Glutamatergic neuron (in vitro differentiated cells): ENCODE data around the gene HDGFL2. TPM values are rescaled to one million over a fixed set of nuclear protein-coding genes. Genes with fewer than 3 reads are reported as not detected.
A peak's percentile ranks its signal among the peaks of the same experiment; 100 is the strongest.

Experiments used
- DNase-seq: peaks from one replicate; pipeline ENCODE4 v3.0.0; 2022
- H3K27ac Mint-ChIP-seq: one replicate; pipeline ENCODE4 v1.8.0; 2020; ENCODE audit warnings: mild to moderate bottlenecking, mixed read lengths, inconsistent platforms; ENCODE audit not compliant: unreplicated experiment
- H3K27me3 Mint-ChIP-seq: one replicate; pipeline ENCODE4 v1.8.0; 2020; ENCODE audit warnings: mild to moderate bottlenecking, moderate library complexity, mixed read lengths, inconsistent platforms; ENCODE audit not compliant: unreplicated experiment
- H3K36me3 Mint-ChIP-seq: one replicate; pipeline ENCODE4 v1.8.0; 2020; ENCODE audit warnings: mild to moderate bottlenecking, mixed read lengths, inconsistent platforms; ENCODE audit not compliant: unreplicated experiment
- H3K4me1 Mint-ChIP-seq: one replicate; pipeline ENCODE4 v1.8.0; 2020; ENCODE audit warnings: mild to moderate bottlenecking, low read depth, mixed read lengths, inconsistent platforms; ENCODE audit not compliant: unreplicated experiment
- H3K4me3 Mint-ChIP-seq: one replicate; pipeline ENCODE4 v1.8.0; 2020; ENCODE audit warnings: mild to moderate bottlenecking, mixed read lengths, inconsistent platforms; ENCODE audit not compliant: unreplicated experiment
- H3K9me3 Mint-ChIP-seq: one replicate; pipeline ENCODE4 v1.8.0; 2020; ENCODE audit warnings: mild to moderate bottlenecking, moderate library complexity, mixed read lengths, inconsistent platforms; ENCODE audit not compliant: unreplicated experiment
- CTCF ChIP-seq: fragments of 200-600 bp; sonication (generic); IDR thresholded peaks from one replicate; pipeline ENCODE4 v1.5.0; 2021; ENCODE audit not compliant: partially characterized antibody, unreplicated experiment
- total RNA-seq: library from RNA; stranded (reverse); fragmentation: NEBNext Ultra II Directional; extraction: Animal tissue kit (Norgen Biotek cat#: 25700); gene quantifications from one replicate; pipeline ENCODE4 v1.2.1, GENCODE V29; 2021; ENCODE audit not compliant: unreplicated experiment

The HDGFL2 gene
- total RNA-seq, 1 donor from 2014 or later = 118 TPM

- no peak for DNase-seq
- peaks cover 6% of the 10 kb centered on the region for H3K9me3 Mint-ChIP-seq
- H3K36me3 Mint-ChIP-seq = no peaks in the 10 kb centered on the region
- H3K4me1 Mint-ChIP-seq = peaks cover 8% of the 10 kb centered on the region
- TF ChIP-seq CTCF = no peak
- peaks cover 6% of the 10 kb centered on the region for H3K27me3 Mint-ChIP-seq
- H3K27ac Mint-ChIP-seq = no peak overlapping the region
- no peak overlapping the region for H3K4me3 Mint-ChIP-seq
Measured at GRCh38 chr19:4432918-4433506, 39.1 kb upstream of the HDGFL2 start.

- no peak for TF ChIP-seq CTCF
- Mint-ChIP-seq H3K27me3 (peaks cover 6% of the 10 kb centered on the region), H3K27ac (peak overlapping the region; percentile 9), H3K4me1 (peaks cover 6% of the 10 kb centered on the region), H3K36me3 (no peaks in the 10 kb centered on the region), H3K4me3 (no peak overlapping the region), H3K9me3 (peaks cover 6% of the 10 kb centered on the region)
- no peak for DNase-seq
Measured at GRCh38 chr19:4434391-4434790, 37.7 kb upstream of the HDGFL2 start.

- DNase-seq = no peak
- peaks cover 5% of the 10 kb centered on the region for H3K4me1 Mint-ChIP-seq
- H3K4me3 Mint-ChIP-seq = no peak overlapping the region
- no peak for TF ChIP-seq CTCF
- peaks cover 2% of the 10 kb centered on the region for H3K27me3 Mint-ChIP-seq
- H3K9me3 Mint-ChIP-seq = peaks cover 4% of the 10 kb centered on the region
- H3K36me3 Mint-ChIP-seq = no peaks in the 10 kb centered on the region
- H3K27ac Mint-ChIP-seq = no peak overlapping the region
Measured at GRCh38 chr19:4436231-4436630, 35.9 kb upstream of the HDGFL2 start.

DNA sequence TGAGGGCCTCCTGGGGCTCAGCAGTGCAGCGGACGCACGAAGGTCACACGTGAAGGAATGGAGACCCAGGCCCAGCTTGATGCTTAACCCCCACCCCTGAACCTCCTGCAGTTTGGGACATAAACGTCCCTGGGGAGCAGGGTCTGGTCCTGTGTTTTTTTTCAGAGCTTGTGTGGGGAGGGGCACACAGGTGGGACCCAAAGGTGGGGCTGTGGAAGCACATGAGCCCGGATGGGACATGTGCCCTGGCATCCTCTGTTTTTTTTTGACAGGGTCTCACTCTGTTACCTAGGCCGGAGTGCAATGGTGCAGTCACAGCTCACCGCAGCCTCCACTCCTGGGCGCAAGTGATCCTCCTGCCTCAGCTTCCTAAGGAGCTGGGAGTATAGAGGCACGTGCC, 35.0 kb upstream of the HDGFL2 start:
- Mint-ChIP-seq H3K27me3 (peaks cover 5% of the 10 kb centered on the region), H3K36me3 (no peaks in the 10 kb centered on the region), H3K27ac (no peak overlapping the region), H3K4me1 (peaks cover 5% of the 10 kb centered on the region), H3K9me3 (peaks cover 3% of the 10 kb centered on the region), H3K4me3 (no peak overlapping the region)
- DNase-seq = no peak
- no peak for TF ChIP-seq CTCF

GRCh38 chr19:4439243-4439642, 32.9 kb upstream of the HDGFL2 start:
- Mint-ChIP-seq H3K4me1 (peaks cover 5% of the 10 kb centered on the region), H3K27ac (peak overlapping the region; percentile 92)
- no peak for DNase-seq

More at GRCh38 chr19:4439243-4439642, 32.9 kb upstream of the HDGFL2 start:
- Mint-ChIP-seq H3K4me3 (peak overlapping the region; percentile 47), H3K9me3 (peaks cover 3% of the 10 kb centered on the region), H3K27me3 (peaks cover 5% of the 10 kb centered on the region), H3K36me3 (no peaks in the 10 kb centered on the region)
- TF ChIP-seq CTCF = no peak
